HG03039 (cell line): ENCODE data around the gene ZNF236.

Source experiments
- ATAC-seq: cut with Tn5 transposase; IDR thresholded peaks from one replicate; pipeline ENCODE4 v1.9.1; 2021; ENCODE audit warnings: mild to moderate bottlenecking, moderate library complexity; ENCODE audit not compliant: unreplicated experiment

Gene ZNF236

DNA sequence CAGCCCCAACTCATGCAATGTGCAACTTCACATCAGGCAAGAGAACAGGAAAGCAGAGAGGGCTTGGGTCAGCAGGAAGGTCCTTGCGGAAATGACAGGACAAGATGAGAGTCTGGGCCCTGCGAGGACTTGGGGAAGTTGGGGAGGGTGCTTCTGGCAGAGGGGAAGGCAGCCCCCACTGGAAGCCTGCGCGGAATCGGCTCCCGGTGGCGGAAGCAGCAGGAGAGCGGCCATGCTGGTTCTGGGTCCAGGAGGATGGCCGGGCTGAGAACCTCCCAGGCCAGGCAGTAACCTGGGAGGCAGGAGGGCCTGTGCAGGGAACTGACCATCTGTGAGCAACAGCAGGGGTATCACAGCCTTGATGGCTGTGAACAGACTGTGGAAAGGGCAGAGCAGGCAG, 197.3 kb downstream of the ZNF236 start:
- ATAC-seq: no peak
